HepG2 (cell line): Measurements from ENCODE around the gene KLHL40.

Experiments used
- CTCF ChIP-seq: sonication (generic); formaldehyde crosslinking; IDR thresholded peaks from 2 replicates; pipeline ENCODE4 v1.5.0; 2020; ENCODE audit warnings: mild to moderate bottlenecking, missing genetic modification reagents, moderate library complexity
- HMG20B ChIP-seq: conservative IDR thresholded peaks from 2 replicates; pipeline ENCODE4 v1.6.1; 2016; ENCODE audit warnings: missing genetic modification reagents, missing compliant biosample characterization
- KDM2A ChIP-seq: sonication (generic); formaldehyde crosslinking; IDR thresholded peaks from 2 replicates; pipeline ENCODE4 v1.4.0; 2020; ENCODE audit warnings: low read depth, missing genetic modification reagents, borderline replicate concordance
- NFE2L1 ChIP-seq: sonication (generic); formaldehyde crosslinking; IDR thresholded peaks from 2 replicates; pipeline ENCODE4 v1.4.0; 2020; ENCODE audit warnings: missing genetic modification reagents, mild to moderate bottlenecking, borderline replicate concordance
- NFYB ChIP-seq: sonication (generic); formaldehyde crosslinking; IDR thresholded peaks from 2 replicates; pipeline ENCODE4 v1.4.0; 2020; ENCODE audit warnings: missing genetic modification reagents
- SAFB2 ChIP-seq: sonication (generic); formaldehyde crosslinking; IDR thresholded peaks from 2 replicates; pipeline ENCODE4 v1.5.1; 2020; ENCODE audit warnings: missing genetic modification reagents, low read depth, mild to moderate bottlenecking, borderline replicate concordance
- SUZ12 ChIP-seq: fragments of 150-350 bp; IDR thresholded peaks from 2 replicates; pipeline ENCODE4 v1.6.1; 2014; ENCODE audit warnings: low read depth, low read length
- TAF1 ChIP-seq: sonication (generic); formaldehyde crosslinking; IDR thresholded peaks from 2 replicates; pipeline ENCODE4 v1.4.0; 2020; ENCODE audit warnings: missing genetic modification reagents
- ZFP90 ChIP-seq: sonication (generic); formaldehyde crosslinking; IDR thresholded peaks from 2 replicates; pipeline ENCODE4 v1.8.0; 2022; ENCODE audit warnings: missing genetic modification reagents, mild to moderate bottlenecking, inconsistent platforms, borderline replicate concordance
- ZNF281 ChIP-seq: sonication (generic); formaldehyde crosslinking; IDR thresholded peaks from 2 replicates; pipeline ENCODE4 v1.4.0; 2020; ENCODE audit warnings: missing genetic modification reagents, borderline replicate concordance
- ZNF407 ChIP-seq: sonication (generic); formaldehyde crosslinking; IDR thresholded peaks from one replicate; pipeline ENCODE4 v1.5.1; 2020; ENCODE audit warnings: mild to moderate bottlenecking, missing genetic modification reagents; ENCODE audit errors: not compliant biosample characterization
- ZSCAN31 ChIP-seq: sonication (generic); formaldehyde crosslinking; IDR thresholded peaks from 2 replicates; pipeline ENCODE4 v1.5.0; 2020; ENCODE audit warnings: low read depth, mild to moderate bottlenecking, missing genetic modification reagents

- TF ChIP-seq SAFB2 (CRISPR knock-in tag), result no peak
- TF ChIP-seq TAF1 (CRISPR knock-in tag), result no peak; the same call in 1 of the 2 replicates
- TF ChIP-seq ZNF281 (CRISPR knock-in tag), result no peak
- TF ChIP-seq CTCF (CRISPR knock-in tag), result no peak
- no peak for TF ChIP-seq NFYB (CRISPR knock-in tag)
- no peak for TF ChIP-seq ZSCAN31 (CRISPR knock-in tag)
- TF ChIP-seq ZFP90 (CRISPR knock-in tag), result no peak; the same call in 1 of the 2 replicates
- no peak for TF ChIP-seq SUZ12
- TF ChIP-seq NFE2L1 (CRISPR knock-in tag), result no peak
- no peak for TF ChIP-seq HMG20B (CRISPR knock-in tag)
- no peak for TF ChIP-seq ZNF407 (CRISPR knock-in tag)
- TF ChIP-seq KDM2A, result no peak
Observed at GRCh38 chr3:42653560-42654330, 31.6 kb upstream of the KLHL40 start, which contains the start of gene ZBTB47.
